Lung (tissue), 13 donors: Measurements from ENCODE around the gene MEF2C. TPM values are rescaled to one million over a fixed set of nuclear protein-coding genes. Genes with fewer than 3 reads are reported as not detected.

Source experiments
- ATAC-seq: fragments of 200-7000 bp; cut with Tn5 transposase; one replicate; pipeline ENCODE4 v1.9.1; 2020; ENCODE audit warnings: moderate number of reproducible peaks; ENCODE audit not compliant: insufficient read depth, low FRiP score
- DNase-seq, 3 donors: peaks; one replicate each; pipeline ENCODE4 v3.0.0-alpha.2; 2013 to 2017
- H3K27ac ChIP-seq, 2 donors: one replicate each; pipeline ENCODE4 v1.5.1; 2013; ENCODE audit warnings: mild to moderate bottlenecking in 2 of 2, moderate library complexity in 2 of 2, control low read depth in 1 of 2, inconsistent platforms in 1 of 2, low read depth in 1 of 2, low read length in 1 of 2
- H3K27me3 ChIP-seq, 3 donors: one replicate each; pipeline ENCODE4 v1.5.1; 2013; ENCODE audit warnings: low read length in 2 of 3; ENCODE audit not compliant: control insufficient read depth in 3 of 3, insufficient read depth in 3 of 3
- H3K36me3 ChIP-seq, 4 donors: one replicate each; pipeline ENCODE4 v1.5.1; 2013; ENCODE audit warnings: low read length in 4 of 4, mild to moderate bottlenecking in 1 of 4, moderate library complexity in 1 of 4; ENCODE audit not compliant: control insufficient read depth in 4 of 4, insufficient read depth in 4 of 4
- H3K4me1 ChIP-seq, 5 donors: one replicate each; pipeline ENCODE4 v1.5.1; 2013; ENCODE audit warnings: low read length in 5 of 5, mild to moderate bottlenecking in 2 of 5, moderate library complexity in 1 of 5; ENCODE audit not compliant: control insufficient read depth in 5 of 5, insufficient read depth in 5 of 5
- H3K4me3 ChIP-seq: one replicate; pipeline ENCODE4 v1.5.1; 2013; ENCODE audit warnings: mild to moderate bottlenecking, control low read depth, moderate library complexity
- H3K9ac ChIP-seq, 2 donors: one replicate each; pipeline ENCODE4 v1.5.1; 2013; ENCODE audit warnings: low read length in 2 of 2, control low read depth in 1 of 2; ENCODE audit not compliant: insufficient read depth in 1 of 2
- H3K9me3 ChIP-seq, 4 donors: one replicate each; pipeline ENCODE4 v1.5.1; 2013; ENCODE audit warnings: low read length in 3 of 4, mild to moderate bottlenecking in 1 of 4, moderate library complexity in 1 of 4; ENCODE audit not compliant: control insufficient read depth in 4 of 4, insufficient read depth in 3 of 4
- CTCF ChIP-seq: IDR thresholded peaks from 2 replicates; pipeline ENCODE4 v1.5.1; 2012; ENCODE audit warnings: mild to moderate bottlenecking; ENCODE audit errors: control extremely low read depth, extremely low read depth
- WGBS, 2 donors: extraction: QIAGEN DNeasy Blood & Tissue Kit; methylation state at CpG; one replicate each; pipeline ENCODE4 v1.1.7; 2013; 5-methylcytosine and 5-hydroxymethylcytosine counted together
- polyA plus RNA-seq, 2 donors: library from polyadenylated mRNA; stranded (reverse); fragments of 200-250 nt; gene quantifications; one replicate each; pipeline ENCODE4 v1.2.1, GENCODE V29; 2013
- small RNA-seq: library from RNA; depleted of rRNA; stranded (forward); fragments of <200 nt; gene quantifications from one replicate; pipeline ENCODE3, GENCODE V24; 2014; ENCODE audit warnings: low replicate concordance
- total RNA-seq, 2 donors: library from RNA; depleted of rRNA in 1 of 2; stranded (reverse); fragments of >200 nt in 1 of 2; gene quantifications; one replicate each; pipeline ENCODE4 v1.2.1, GENCODE V29; 2014 to 2021
- donor health status: control.
- donor health status: control.
- donor health status: Bipolar disorder and iron deficiency.
- donor health status: healthy.
- donor health status: DM: yes; HTN: yes; CAD: no.

Gene MEF2C
- total and polyA plus RNA-seq, 4 donors = 9.1 to 138 (median 28.8) TPM

- H3K36me3 ChIP-seq = no peaks in the 10 kb centered on the region
- peaks cover 0 to 13% (median 2%) of the 10 kb centered on the region in 5 donors for H3K4me1 ChIP-seq
- H3K27me3 ChIP-seq = peaks cover 22 to 97% (median 95%) of the 10 kb centered on the region in 3 donors
- TF ChIP-seq CTCF = no peak
- peaks cover 0 to 17% (median 0%) of the 10 kb centered on the region in 4 donors for H3K9me3 ChIP-seq
- H3K27ac ChIP-seq = no peak overlapping the region
- no peak overlapping the region for H3K9ac ChIP-seq
- ATAC-seq = no peak
- 60 to 61% methylated on average over 3 of the region's 3 CpGs for WGBS, 2 donors
- no peak for DNase-seq
- no peak overlapping the region for H3K4me3 ChIP-seq
Observed at GRCh38 chr5:88669371-88670050, 213.5 kb downstream of the MEF2C start.

GRCh38 chr5:88667496-88668201 lies 215.3 kb downstream of the MEF2C start:
- peaks cover 20 to 100% (median 98%) of the 10 kb centered on the region in 3 donors for H3K27me3 ChIP-seq
- no peak overlapping the region for H3K9ac ChIP-seq
- ATAC-seq (no peak), DNase-seq (peak in 2 of 3 donors; percentile 15 to 34)
- H3K27ac ChIP-seq = no peak overlapping the region
- TF ChIP-seq CTCF = no peak
- no peak overlapping the region for H3K4me3 ChIP-seq
- H3K9me3 ChIP-seq = peaks cover 0 to 10% (median 0%) of the 10 kb centered on the region in 4 donors
- peaks cover 0 to 12% (median 0%) of the 10 kb centered on the region in 5 donors for H3K4me1 ChIP-seq
- WGBS, 2 donors = 5 to 10% methylated on average over 23 of the region's 23 CpGs
- H3K36me3 ChIP-seq = no peaks in the 10 kb centered on the region

Small RNA genes within 50 kb of the gene (small RNA-seq; reads per million reads assigned to genes)
- not detected for gene AC008525.2
